GM19395 (cell line): ENCODE data around the gene TANGO6.
"Not testable (repeated sequence)": the region's sequence is repeated elsewhere in the genome, so short reads cannot be mapped to it uniquely, and the experiment has no call there.

Source experiments
- ATAC-seq: cut with Tn5 transposase; IDR thresholded peaks from one replicate; pipeline ENCODE4 v1.9.1; 2021; ENCODE audit warnings: mild to moderate bottlenecking, moderate library complexity; ENCODE audit not compliant: unreplicated experiment

The TANGO6 gene

DNA sequence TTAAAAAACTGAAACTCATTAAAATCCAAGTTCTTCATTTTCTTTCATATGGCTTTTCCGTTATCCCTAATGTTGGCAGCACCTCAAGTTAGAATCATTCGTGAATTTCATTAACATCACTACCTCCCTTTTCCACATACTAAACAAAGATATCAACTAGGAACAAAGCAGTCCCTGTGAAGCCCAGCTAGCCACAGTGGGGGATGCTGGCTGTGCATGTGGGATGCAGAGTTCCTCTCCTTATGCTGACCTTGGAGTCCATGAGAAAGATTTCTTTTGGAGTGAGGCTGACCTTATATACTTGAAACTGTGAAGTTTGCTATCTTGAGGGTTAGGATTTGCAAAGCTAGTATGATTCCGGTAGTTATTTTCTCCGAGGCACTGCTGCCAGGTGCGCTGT is 117.6 kb downstream of the TANGO6 start:
- ATAC-seq, result no peak

DNA sequence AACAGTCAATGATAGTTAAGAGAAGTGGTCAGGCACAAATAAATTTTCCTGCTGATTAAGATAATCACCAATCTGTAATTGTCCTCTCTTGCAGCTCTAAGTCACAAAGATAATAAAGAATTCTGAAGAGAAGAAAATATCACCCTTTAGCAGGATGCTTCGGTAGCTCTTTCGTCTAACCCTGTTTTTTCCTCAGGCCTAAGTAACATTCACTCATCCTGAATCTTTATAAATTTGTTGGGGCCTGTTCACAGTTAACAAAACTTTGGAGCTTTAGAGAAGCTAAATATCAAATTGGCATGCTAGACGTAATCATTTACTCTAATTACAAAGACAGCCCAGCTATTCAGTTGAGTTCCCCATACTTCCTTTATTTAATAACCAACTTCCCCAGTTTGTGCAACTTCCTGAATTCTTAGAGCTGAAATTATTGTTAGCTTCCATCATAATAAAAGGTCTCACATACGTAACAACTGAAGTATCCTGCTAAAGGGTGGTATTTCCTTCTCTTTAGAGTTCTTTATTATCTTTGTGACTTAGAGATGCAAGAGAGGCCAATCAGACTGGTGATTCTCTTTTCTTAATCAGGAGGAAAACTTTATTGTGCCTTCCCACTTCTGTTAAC is 118.6 kb downstream of the TANGO6 start:
- no peak for ATAC-seq

DNA sequence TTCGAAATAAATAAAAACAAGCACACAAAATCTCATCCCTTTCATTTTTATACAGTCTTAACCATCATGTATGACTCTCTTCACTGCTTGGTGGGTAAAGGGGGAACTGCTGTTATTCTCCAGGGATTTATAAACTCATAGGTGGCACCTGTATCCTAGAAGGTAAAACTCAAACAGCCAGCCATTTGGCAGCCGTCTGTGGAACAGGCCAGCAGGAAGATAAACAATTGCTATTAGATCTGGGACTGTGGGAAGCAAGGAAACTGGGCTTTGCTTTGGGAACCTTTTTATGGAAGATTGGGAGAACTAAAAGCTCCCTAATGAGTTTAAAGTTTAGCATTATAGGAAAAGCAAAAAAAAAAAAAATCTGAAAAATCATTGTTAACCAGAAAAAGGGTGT is 126.0 kb downstream of the TANGO6 start:
- no peak for ATAC-seq

DNA sequence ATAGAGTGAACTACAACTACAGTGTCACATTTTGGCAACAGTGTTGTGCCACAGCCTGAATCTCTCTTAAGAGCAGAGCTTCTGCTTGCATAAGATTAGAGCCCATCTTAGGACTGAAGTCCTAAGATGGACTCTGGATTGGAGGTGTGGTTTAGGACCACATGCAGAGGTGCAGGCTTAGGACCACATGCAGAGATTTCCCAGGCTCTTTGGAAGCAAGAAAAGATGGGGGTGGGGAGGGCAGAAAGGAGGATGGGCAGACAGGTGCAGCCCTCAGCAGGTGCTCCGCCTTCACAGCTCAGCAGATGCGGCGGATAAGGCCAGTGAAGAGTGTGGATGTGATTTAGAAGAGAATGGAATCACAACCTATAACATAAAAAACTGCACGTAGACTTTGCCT is 128.7 kb downstream of the TANGO6 start:
- ATAC-seq, result no peak

DNA sequence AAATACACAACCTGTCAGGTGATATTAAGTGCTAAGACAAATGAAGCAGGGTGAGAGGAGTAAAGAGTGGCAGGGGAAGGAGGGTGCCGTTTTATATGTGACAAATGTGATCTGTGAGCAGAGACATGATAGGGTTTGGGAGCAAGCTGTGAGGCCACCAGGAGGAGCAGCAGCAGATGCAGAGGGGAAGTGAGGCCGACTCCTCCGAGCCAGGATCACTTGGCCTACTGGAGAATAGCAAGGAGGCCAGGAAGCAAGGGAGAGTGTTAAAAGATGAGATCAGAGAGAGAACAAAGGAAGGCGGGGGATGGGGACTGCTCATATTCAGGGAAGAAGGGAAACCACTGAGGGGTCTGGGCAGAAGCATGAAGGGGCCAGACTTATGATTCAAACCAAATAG is 129.4 kb downstream of the TANGO6 start:
- no peak for ATAC-seq

DNA sequence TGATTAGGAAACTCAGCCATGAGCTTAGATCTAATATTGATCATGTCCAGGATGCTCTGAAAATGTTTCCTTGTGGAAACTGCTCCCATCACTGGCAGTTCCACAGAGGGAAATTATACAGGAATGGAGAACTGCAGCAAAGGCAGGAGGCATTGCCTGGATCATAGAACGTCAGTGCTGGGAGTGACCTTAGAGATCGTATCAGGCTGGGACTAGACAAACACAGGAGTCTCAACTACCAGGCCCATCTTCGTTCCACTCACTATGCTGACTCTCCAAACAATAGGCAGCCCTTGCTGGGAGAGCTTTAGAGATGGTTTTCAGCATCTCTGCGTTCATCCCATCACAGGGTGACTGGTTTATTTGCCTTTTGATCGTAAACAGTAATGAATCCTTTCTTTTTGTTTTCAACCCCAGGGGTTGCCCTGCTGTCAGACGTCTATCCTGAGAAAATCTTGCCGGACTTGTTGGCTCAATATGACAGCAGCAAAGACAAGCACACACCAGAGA is 130.3 kb downstream of the TANGO6 start:
- ATAC-seq, result no peak

DNA sequence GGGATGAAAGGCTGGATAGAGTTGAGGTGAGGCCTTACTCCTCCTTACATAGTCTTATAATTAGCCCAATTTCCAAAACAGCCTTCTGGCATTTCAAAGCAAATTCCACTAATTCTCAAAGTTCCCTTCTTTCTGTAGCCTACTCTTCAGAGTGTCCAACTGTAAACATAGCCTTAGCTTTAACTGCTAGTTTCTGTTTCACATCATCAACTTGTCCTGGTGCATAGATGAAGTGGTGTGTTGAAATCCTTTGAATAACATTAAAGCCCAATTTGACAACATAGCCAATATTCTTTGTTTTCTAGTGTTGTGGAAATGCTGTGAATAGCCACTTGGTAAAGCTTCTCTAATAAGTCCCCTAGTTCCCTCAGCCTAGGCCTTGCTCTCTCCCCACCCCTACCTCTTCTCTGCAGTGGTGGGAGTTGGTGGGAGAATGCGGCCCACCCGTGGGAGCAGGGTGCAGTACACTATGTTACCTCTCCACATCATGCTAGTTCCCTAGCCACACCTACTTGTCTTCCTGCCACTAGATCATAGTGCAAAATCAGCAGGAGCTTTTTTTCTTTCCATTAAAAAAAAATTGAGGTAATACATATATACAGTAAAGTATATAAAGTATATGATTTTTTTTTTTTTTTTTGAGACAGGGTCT is 135.1 kb downstream of the TANGO6 start:
- ATAC-seq, result no peak

DNA sequence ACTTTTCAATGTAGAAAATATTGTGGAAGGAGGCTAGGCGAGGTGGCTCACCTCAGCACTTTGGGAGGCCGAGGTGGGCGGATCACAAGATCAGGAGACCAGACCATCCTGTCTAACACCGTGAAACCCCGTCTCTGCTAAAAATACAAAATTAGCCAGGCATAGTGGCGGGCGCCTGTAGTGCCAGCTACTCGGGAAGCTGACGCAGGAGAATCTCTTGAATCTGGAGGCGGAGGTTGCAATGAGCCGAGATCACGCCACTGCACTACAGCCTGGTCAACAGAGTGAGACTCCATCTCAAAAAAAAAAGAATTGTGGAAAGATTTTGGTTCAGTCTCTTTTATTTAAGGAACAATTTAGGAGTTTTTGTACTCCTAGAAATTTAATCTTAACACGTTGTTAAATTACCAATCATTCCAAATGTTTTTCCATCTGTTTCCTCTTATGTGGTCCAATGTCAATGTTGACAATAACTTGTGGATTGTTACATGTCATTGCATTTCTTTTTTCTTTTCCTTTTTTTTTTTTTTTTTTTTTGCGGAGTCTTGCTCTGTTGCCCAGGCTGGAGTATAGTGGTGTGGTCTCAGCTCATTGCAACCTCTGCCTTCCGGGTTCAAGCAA is 137.5 kb downstream of the TANGO6 start:
- no peak for ATAC-seq

DNA sequence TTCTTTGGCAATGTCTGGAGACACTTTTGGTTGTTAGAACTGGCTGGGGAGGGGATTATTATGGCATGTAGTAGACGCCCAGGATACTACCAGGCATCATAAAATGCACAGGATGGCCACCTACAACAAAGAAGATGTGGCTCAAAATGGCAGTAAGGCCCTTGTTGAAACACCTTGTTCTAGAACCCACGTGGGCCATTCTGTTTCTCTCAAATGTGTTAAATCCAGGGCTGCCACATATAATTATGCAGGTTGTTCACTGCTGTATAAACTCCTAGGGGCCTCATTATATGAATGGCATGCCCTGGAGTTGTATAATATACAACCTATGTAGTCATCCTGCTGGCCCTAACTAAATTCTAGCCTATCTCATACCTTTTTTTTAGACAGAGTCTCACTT is 138.6 kb downstream of the TANGO6 start:
- ATAC-seq, result no peak

DNA sequence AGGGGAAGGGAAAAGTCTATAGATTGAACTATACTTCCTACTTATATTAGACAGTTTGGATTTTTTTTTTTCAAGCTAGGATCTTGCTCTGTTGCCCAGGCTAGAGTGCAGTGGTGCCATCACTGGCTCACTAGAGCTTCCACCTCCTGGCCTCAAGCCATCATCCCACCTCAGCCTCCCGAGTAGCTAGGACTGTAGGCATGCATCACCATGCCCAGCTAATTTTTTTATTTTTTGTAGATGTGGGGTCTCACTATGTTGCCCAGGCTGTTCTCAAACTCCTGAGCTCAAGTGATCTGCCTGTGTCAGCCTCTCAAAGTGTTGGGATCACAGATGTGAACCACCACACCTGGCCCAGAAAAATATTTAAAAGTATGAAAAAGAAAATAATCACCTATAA is 141.1 kb downstream of the TANGO6 start:
- no peak for ATAC-seq

DNA sequence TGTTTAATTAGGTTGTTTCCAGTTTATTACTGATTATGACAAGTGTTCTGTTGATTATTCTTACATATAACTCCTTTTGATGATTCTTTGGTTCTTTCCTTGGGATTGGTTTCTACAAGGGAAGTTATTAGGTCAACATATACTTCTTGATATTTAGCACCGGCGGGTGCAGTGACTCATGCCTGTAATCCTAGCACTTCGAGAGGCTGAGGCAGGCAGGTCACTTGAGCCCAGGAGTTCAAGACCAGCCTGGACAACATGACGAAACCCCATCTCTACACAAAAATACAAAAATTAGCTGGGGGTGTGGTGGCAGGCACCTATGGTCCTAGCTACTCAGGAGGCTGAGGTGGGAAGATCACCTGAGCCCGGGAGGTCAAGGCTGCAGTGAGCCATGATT is 141.9 kb downstream of the TANGO6 start:
- ATAC-seq, result no peak

DNA sequence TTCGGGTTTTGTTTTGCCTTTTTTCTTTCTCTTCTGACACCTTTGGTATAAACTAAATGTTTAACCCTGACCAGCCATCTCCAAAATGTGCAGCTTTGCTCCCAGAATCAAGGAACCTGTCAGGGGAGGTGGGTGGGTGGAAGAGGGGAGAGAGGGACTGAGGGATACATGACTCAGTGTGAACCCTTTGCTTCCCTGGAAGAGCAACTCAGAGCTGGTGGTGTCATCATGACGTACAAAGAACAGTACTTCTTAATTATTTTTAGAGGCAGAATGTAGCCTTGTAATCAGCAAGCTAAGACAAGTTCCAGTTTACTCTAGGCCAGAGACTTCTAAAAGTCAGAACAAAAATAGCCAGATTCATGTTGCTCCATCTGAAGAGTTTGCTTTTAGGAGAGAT is 142.5 kb downstream of the TANGO6 start:
- no peak for ATAC-seq

DNA sequence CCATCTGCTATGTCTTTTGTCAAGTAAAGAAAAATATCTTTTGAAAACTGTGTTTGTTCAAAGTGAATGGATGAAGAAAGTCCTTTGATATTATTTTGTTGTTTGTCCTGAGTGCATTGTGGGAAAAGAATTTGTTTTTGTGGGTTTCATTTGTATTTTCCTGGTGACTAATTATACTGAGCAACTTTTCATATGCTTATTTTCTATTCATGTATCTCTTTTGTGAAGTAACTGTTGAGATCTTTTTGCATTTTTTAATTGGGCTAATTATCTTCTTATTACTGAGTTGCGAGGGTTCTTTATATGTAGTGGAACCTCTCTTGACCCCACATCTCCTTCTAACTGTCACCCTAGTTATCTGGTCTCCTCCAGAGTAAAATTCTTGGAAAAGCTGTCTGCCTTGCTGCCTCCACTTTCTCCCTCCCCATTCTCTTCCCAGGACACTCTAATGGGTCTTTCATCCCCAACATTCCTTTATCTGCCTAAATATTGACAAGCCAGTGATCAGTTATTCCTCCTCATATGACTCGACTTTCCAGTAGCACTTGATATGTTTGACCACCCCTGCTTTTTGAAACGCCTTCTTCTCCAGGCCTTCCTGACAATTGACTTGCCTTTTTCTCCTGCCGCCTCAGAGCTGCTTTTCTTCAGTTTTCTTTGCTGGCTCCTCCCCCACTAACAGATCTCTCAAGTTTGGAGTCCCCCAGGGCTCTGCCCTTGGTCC is 144.6 kb downstream of the TANGO6 start:
- ATAC-seq, result no peak

DNA sequence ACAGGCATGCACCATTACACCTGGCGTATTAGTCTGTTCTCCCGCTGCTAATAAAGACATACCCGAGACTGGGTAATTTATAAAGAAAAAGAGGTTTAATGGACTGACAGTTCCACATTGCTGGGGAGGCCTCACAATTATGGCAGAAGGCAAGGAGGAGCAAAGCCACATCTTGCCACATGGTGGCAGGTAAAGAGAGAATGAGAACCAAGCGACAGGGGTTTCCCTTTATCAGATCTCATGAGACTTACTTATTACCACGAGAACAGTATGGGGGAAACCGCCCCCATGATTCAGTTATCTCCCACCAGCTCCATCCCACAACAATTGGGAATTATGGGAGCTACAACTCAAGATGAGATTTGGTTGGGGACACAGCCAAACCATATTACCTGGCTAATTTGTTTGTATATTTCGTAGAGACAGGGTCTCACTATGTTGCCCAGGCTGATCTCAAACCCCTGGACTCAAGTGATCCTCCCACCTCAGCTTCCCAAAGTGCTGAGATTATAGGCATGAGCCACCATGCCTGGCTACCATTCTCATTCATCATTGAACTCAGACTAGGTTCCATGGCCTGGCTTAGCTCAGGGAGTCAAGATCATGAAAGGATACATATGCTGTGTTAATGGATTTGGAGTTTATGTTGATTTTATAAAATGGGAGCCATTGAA is 147.0 kb downstream of the TANGO6 start:
- ATAC-seq, result not testable (repeated sequence)

DNA sequence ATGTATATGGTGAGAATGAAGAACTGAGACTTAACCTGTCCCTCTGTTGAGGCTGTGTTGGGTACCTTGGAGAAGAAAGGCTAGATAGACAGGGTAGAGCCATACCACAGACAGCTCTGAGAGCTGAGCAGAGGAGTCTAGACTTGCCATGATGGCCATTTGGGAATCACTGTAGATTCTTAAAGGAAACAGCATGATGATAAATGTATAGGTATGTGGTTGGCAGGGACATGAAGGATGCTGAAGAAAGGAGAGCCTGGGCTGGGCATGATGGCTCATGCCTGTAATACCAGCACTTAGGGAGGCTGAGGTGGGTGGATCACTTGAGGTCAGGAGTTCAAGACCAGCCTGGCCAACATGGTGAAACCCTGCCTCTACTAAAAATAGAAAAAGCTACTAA is 147.7 kb downstream of the TANGO6 start:
- no peak for ATAC-seq

DNA sequence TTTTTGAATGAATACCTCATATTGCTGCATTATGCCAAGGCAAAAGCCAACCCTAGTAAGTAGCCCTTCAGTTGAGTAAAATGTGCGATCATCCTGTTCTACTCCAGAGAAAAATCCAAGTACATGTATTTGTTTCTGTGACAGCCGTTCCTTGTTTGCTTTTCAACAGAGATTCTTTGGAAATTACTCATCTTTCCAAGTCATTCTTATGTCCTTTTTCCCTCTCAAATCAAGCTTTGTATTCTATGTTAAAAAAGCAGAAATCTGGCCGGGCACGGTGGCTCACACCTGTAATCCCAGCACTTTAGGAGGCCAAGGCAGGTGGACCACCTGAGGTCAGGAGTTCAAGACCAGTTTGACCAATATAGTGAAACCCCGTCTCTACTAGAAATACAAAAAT is 149.2 kb downstream of the TANGO6 start:
- no peak for ATAC-seq

DNA sequence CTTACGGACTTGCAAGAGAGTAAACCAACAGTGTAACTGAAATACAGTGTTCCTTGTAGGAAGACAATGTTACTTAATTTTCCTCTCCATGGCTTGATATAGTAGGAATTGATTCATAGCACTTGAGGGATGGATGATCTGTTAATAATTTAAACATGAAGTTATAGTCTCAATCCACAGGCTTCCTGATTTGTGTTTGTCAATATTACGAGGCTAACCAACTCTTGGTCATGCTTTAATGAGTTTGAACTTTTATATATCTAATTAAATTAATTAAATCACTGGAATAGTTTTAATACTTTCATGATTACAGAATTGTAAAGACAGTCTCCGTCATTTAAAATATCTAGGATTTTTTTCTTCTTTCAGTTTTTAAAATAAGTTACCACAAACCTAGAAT is 150.1 kb downstream of the TANGO6 start:
- no peak for ATAC-seq

DNA sequence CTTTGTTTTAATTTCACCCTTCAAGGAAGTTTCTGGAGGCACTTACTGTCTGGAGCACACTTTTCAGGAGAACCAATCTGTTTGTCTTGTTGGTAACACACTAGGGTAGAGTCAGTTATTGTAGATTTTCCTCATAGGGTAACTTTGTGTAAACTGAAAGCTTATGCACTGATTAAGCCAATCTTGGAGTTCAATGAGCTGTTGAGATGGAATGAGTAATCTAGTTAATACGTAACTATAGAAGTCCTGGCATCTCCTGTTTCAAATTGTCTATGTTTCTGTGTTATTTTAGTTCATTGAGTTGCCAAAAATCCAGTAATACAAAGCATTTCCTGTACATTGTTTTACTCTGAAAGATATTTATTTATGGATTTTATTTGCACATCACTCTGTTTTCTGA is 150.6 kb downstream of the TANGO6 start:
- ATAC-seq, result no peak

DNA sequence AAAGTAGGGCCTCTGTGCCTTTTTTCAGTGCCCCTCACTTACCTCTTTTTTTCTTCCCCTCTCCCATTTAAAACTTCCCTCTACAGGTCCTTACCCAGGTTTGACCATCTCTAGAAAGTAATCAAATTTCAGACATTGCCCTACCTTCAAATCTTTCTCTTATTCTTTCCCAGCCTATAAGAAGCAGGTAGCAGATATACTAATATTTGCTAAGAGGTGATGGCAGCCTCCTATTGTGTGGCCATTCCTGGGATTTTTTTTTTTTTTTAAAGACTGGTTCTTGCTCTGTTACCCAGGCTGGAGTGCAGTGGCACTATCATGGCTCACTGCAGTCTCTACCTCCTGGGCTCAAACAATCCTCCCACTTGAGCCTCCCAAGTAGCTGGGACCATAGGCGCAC is 151.0 kb downstream of the TANGO6 start:
- ATAC-seq, result no peak

DNA sequence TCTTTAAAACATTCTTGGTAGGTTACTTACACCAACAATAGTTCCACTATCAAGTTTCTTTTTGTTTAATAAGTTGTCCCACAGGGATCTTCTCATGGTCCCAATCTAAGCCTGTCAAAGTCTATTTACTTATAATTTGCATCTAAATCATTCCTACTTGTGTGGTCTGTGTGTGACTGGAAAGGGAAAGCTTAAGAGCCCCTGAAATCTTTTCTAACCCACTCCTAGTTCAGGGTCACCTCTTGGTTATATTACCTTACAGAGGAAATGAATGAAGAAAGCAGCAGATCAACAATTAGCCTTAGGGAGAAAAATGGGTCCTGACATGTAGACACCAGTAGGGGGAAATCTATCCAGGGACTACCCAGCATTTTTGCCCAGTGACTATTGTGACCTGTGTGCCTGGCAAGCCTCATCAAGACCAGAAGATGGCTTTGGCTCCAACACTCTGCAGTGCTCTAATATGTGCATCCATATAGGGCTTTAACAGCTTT is 151.7 kb downstream of the TANGO6 start:
- no peak for ATAC-seq

DNA sequence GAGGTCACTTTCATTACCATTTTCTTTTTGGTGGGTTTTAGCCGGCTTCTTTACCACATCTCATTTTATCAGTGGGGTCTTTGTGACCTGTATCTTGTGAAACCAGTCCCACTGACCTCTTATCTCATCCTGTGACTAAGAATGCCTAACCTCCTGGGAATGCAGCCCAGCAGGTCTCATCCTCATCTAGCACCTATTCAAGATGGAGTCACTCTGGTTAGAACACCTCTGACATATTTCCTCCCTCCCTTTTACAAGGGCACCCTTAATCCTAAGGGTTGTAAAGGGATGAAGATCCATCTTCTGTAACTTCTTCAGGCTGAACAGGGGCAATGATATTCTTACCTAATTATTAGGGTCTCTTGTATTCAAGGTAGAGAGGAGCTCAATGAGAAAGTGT is 154.2 kb downstream of the TANGO6 start:
- no peak for ATAC-seq
